ENCODE results near the gene RAMP3.

GRCh38 chr7:45140827-45141226 lies 16.8 kb upstream of the RAMP3 start:
- TF ChIP-seq CTCF (IDR thresholded peaks at IDR 0.05) (no peak), POLR2A (IDR thresholded peaks at IDR 0.05) (no peak), EP300 (IDR thresholded peaks at IDR 0.05) (no peak)

All from tibial nerve (tissue), 4 donors.